Keratinocyte (primary cell): Measurements from ENCODE around the gene OR52B2.

Experiments
- EZH2 ChIP-seq: IDR thresholded peaks from one replicate; pipeline ENCODE4 v1.6.1; 2012; ENCODE audit warnings: inconsistent platforms, mild to moderate bottlenecking, low read length, moderate library complexity
- TF ChIP-seq, protein P1 (sequence below), 3 experiments: IDR thresholded peaks in 1 of 3; conservative IDR thresholded peaks in 1 of 3; optimal IDR thresholded peaks in 1 of 3; 2 replicates in 2 of 3; 3 replicates in 1 of 3; pipeline versions ENCODE3 to v1.5.1; 2011; ENCODE audit warnings: low read length in 3 of 3, mild to moderate bottlenecking in 3 of 3, moderate library complexity in 2 of 3, control low read depth in 1 of 3, inconsistent platforms in 1 of 3; ENCODE audit not compliant: insufficient read depth in 2 of 3; ENCODE audit errors: extremely low read depth in 1 of 3

DNA sequence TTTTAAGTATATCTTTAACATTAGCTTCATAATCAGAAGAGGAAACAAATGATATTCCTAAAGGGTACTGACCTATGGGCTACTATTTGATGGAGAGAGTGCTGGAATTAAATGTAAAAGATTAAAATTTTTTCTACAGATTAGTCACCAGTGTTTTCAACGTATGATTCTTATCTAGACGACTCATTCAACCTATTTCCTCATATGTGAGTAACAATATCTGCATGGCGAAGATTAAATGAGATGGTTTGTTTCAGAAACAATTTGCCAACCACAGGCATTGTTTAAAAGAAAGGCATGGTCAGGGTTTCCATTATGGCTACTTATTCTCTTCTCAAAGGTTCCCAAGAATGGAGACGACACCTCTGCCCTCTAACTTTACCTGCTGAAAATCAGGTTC lies 42.2 kb downstream of the OR52B2 start:
- TF ChIP-seq, protein P1, sequence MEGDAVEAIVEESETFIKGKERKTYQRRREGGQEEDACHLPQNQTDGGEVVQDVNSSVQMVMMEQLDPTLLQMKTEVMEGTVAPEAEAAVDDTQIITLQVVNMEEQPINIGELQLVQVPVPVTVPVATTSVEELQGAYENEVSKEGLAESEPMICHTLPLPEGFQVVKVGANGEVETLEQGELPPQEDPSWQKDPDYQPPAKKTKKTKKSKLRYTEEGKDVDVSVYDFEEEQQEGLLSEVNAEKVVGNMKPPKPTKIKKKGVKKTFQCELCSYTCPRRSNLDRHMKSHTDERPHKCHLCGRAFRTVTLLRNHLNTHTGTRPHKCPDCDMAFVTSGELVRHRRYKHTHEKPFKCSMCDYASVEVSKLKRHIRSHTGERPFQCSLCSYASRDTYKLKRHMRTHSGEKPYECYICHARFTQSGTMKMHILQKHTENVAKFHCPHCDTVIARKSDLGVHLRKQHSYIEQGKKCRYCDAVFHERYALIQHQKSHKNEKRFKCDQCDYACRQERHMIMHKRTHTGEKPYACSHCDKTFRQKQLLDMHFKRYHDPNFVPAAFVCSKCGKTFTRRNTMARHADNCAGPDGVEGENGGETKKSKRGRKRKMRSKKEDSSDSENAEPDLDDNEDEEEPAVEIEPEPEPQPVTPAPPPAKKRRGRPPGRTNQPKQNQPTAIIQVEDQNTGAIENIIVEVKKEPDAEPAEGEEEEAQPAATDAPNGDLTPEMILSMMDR (optimal IDR thresholded peaks at IDR 0.05 in 1 of 3, IDR thresholded peaks at IDR 0.05 in 1 of 3, conservative IDR thresholded peaks at IDR 0.05 in 1 of 3; ENCODE audit: extremely low read depth in 1 of 3, insufficient read depth in 2 of 3, low read length in 3 of 3), result no peak
- no peak for TF ChIP-seq EZH2
